HepG2 (cell line): ENCODE results near the gene DNM3. TPM values are rescaled to one million over a fixed set of nuclear protein-coding genes. Genes with fewer than 3 reads are reported as not detected.

ENCODE experiments used
- ATAC-seq: fragments of 200-7000 bp; cut with Tn5 transposase; 3 replicates; pipeline ENCODE4 v1.9.1; 2020; ENCODE audit warnings: mild to moderate bottlenecking, moderate library complexity
- BruUV-seq: library from RNA; stranded (reverse); fragments of 400-500 nt; replicated peaks from 2 replicates; lab custom pipeline; 2021; lab: Mats Ljungman, UMichigan
- CTCF ChIA-PET: fragments of 300-600 bp; formaldehyde crosslinking; extraction: SDS; loops from one replicate; lab custom pipeline; 2021; ENCODE audit warnings: low total read pairs, inconsistent platforms, low intra/inter-chr PET ratio; lab: Yijun Ruan, JAX
- POLR2A ChIA-PET: fragments of 350-600 bp; sonication (Branson Sonifier 250); formaldehyde crosslinking; loops from one replicate; lab custom pipeline; 2020; ENCODE audit warnings: antibody characterized with exemption, inconsistent platforms; lab: Yijun Ruan, JAX
- DNase-seq: peaks from one replicate; pipeline ENCODE4 v3.0.0-alpha.2; 2015; ENCODE audit warnings: low spot score
- FAIRE-seq: peaks from 3 replicates; lab custom pipeline; 2011; peaks lifted over from hg19 to GRCh38; lab: Jason Lieb, UNC
- H2AFZ ChIP-seq: one replicate; pipeline ENCODE4 v1.6.1; 2011; ENCODE audit warnings: low read length, inconsistent platforms
- H3K27ac ChIP-seq: fragments of 300-600 bp; 3 replicates; pipeline ENCODE4 v1.8.0; 2011; ENCODE audit warnings: mixed run types, mild to moderate bottlenecking, mixed read lengths, low read length, inconsistent platforms; ENCODE audit not compliant: insufficient read depth; ENCODE audit errors: extremely low read length
- H3K27me3 ChIP-seq, 2 experiments: fragments of 200-600 bp in 1 of 2; 2 replicates in 1 of 2; 3 replicates in 1 of 2; pipeline versions ENCODE4 v1.6.0 to v1.8.0; 2011; ENCODE audit warnings: low read length in 2 of 2, mild to moderate bottlenecking in 2 of 2, moderate library complexity in 2 of 2, inconsistent platforms in 1 of 2; ENCODE audit not compliant: insufficient read depth in 2 of 2, control insufficient read depth in 1 of 2
- H3K36me3 ChIP-seq, 2 experiments: fragments of 200-600 bp in 1 of 2; replicated peaks in 1 of 2; 2 replicates in 1 of 2; 3 replicates in 1 of 2; pipeline versions ENCODE4 v1.5.1 to v1.8.0; 2011; ENCODE audit warnings: low read length in 2 of 2, inconsistent platforms in 1 of 2; ENCODE audit not compliant: insufficient read depth in 2 of 2, control insufficient read depth in 1 of 2
- H3K4me1 ChIP-seq: 2 replicates; pipeline ENCODE4 v1.5.1; 2012; ENCODE audit warnings: low read length, inconsistent platforms; ENCODE audit not compliant: insufficient read depth
- H3K4me2 ChIP-seq: 2 replicates; pipeline ENCODE4 v1.6.0; 2011; ENCODE audit warnings: low read depth, low read length, inconsistent platforms
- H3K4me3 ChIP-seq, 3 experiments: fragments of 200-600 bp in 1 of 3; sonication (generic), shearing (Covaris generic) in 1 of 3; replicated peaks in 1 of 3; 2 replicates each; pipeline ENCODE4 v1.5.1; 2011 to 2016; ENCODE audit warnings: low read length in 3 of 3, inconsistent platforms in 2 of 3, low read depth in 2 of 3, mild to moderate bottlenecking in 2 of 3, control low read depth in 1 of 3, mixed read lengths in 1 of 3; ENCODE audit not compliant: insufficient read depth in 1 of 3
- H3K79me2 ChIP-seq: one replicate; pipeline ENCODE4 v1.6.1; 2011; ENCODE audit warnings: low read length, inconsistent platforms; ENCODE audit not compliant: insufficient read depth
- H3K9ac ChIP-seq: 2 replicates; pipeline ENCODE4 v1.6.0; 2011; ENCODE audit warnings: mild to moderate bottlenecking, low read depth, low read length, inconsistent platforms; ENCODE audit not compliant: insufficient read depth
- H3K9me3 ChIP-seq: 2 replicates; pipeline ENCODE4 v1.5.1; 2012; ENCODE audit warnings: mild to moderate bottlenecking, low read length
- H4K20me1 ChIP-seq: 2 replicates; pipeline ENCODE4 v1.6.0; 2011; ENCODE audit warnings: inconsistent platforms, mild to moderate bottlenecking, low read length, moderate library complexity; ENCODE audit not compliant: insufficient read depth
- ATM ChIP-seq: fragments of 450-650 bp; IDR thresholded peaks from 2 replicates; pipeline ENCODE4 v1.7.1; 2017; ENCODE audit warnings: mild to moderate bottlenecking, borderline replicate concordance
- MEIS2 ChIP-seq: sonication (generic); formaldehyde crosslinking; IDR thresholded peaks from 2 replicates; pipeline ENCODE4 v1.9.0; 2021; ENCODE audit warnings: mild to moderate bottlenecking, missing genetic modification reagents
- POLR2AphosphoS2 ChIP-seq: IDR thresholded peaks from 2 replicates; pipeline ENCODE4 v1.6.1; 2011; ENCODE audit warnings: low read depth, low read length, improper control_type of control experiment
- ZFY ChIP-seq: sonication (generic); formaldehyde crosslinking; IDR thresholded peaks from 2 replicates; pipeline ENCODE4 v1.4.0; 2020; ENCODE audit warnings: missing genetic modification reagents
- ZNF572 ChIP-seq: sonication (generic); formaldehyde crosslinking; IDR thresholded peaks from 2 replicates; pipeline ENCODE4 v1.5.1; 2020; ENCODE audit warnings: mild to moderate bottlenecking, missing genetic modification reagents
- WGBS: methylation state at CpG from one replicate; pipeline ENCODE4 v1.1.6; 2017; ENCODE audit warnings: low lambda C conversion rate; 5-methylcytosine and 5-hydroxymethylcytosine counted together
- in situ Hi-C: cut with HindIII; loops from 2 replicates; pipeline ENCODE4 v1.10.0; 2017; ENCODE audit warnings: low pct_unique_long_range_greater_than_20kb; ENCODE audit not compliant: extremely low pct_ligation_motif_present
- intact Hi-C: fragments of 100-400 bp; cut with micrococcal nuclease; formaldehyde crosslinking; loops from one replicate; pipeline ENCODE4 v1.10.0; 2022; ENCODE audit not compliant: unreplicated experiment
- polyA plus RNA-seq, 8 experiments: library from polyadenylated mRNA; depleted of rRNA in 3 of 8; stranded (reverse) in 7 of 8; unstranded in 1 of 8; fragments of >200 nt; fragmentation: Illumina TruSeq in 4 of 8; extraction: Trizol in 4 of 8; gene quantifications; 2 replicates each; pipeline versions ENCODE4 v1.2.1 to v1.2.3, GENCODE V29; 2011 to 2016; ENCODE audit warnings: low read depth in 4 of 8, missing spikeins in 1 of 8, mixed read lengths in 1 of 8; ENCODE audit not compliant: insufficient read depth in 1 of 8
- total RNA-seq, 5 experiments: library from RNA; depleted of rRNA; stranded (reverse); fragments of >200 nt; fragmentation: Illumina TruSeq; extraction: Trizol; gene quantifications; 2 replicates each; pipeline ENCODE4 v1.2.3, GENCODE V29; 2016; ENCODE audit warnings: low read depth in 1 of 5
- TF ChIP-seq, protein P1 (sequence below): IDR thresholded peaks from 2 replicates; pipeline ENCODE4 v1.6.1; 2016; ENCODE audit warnings: control low read depth
- TF ChIP-seq, protein P2 (sequence below): sonication (generic); formaldehyde crosslinking; IDR thresholded peaks from 2 replicates; pipeline ENCODE4 v1.4.0; 2020; ENCODE audit warnings: missing genetic modification reagents
- TF ChIP-seq, protein P3 (sequence below): sonication (generic); formaldehyde crosslinking; IDR thresholded peaks from 2 replicates; pipeline ENCODE4 v1.5.0; 2020; ENCODE audit warnings: mild to moderate bottlenecking, missing genetic modification reagents, borderline replicate concordance

Gene DNM3
- total and polyA plus RNA-seq, 2 of the 13 experiments (the other 11 are each of a cell fraction or from before 2014, with no cell fraction given): 0.05 TPM; not detected in 1

DNA sequence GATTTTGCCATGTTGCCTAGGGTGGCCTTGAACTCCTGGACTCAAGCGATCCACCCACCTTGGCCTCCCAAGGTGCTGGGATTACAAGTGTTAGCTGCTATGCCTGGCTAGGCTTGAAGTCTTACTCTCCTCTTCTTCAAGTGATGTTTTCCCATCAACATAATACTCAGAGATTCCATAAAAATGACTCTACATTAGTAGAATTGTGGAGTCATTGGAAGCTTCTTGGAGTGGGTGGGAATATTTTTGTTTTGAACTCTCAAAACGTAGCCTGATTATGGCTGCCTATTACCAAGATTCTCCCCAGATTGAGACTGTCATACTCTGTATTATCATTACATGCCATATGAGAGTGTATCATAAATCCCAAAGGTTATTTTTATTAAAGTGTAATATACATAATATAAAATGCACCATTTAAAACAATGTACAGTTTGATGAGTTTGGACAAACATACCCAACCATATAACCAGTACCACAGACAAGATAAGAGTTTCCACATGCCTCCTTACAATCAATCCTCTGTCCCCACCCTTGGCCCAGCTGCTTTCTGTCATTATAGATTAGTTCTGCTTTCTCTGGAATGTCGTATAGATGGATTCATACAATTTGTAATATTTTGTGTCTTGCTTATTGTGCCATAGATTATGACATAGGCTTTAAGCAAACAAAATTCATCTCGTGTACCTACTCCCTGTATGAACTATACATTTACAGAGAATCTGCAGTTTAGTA is 8.0 kb upstream of the DNM3 start:
- H3K4me3 ChIP-seq: no peak overlapping the region
- H3K9me3 ChIP-seq: no peaks in the 10 kb centered on the region
- no peaks in the 10 kb centered on the region for H4K20me1 ChIP-seq
- in situ Hi-C loops: no loop called here
- TF ChIP-seq, protein P1, sequence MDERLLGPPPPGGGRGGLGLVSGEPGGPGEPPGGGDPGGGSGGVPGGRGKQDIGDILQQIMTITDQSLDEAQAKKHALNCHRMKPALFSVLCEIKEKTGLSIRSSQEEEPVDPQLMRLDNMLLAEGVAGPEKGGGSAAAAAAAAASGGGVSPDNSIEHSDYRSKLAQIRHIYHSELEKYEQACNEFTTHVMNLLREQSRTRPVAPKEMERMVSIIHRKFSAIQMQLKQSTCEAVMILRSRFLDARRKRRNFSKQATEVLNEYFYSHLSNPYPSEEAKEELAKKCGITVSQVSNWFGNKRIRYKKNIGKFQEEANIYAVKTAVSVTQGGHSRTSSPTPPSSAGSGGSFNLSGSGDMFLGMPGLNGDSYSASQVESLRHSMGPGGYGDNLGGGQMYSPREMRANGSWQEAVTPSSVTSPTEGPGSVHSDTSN (CRISPR knock-in tag): no peak
- no peak for TF ChIP-seq ZNF572
- no peak for TF ChIP-seq ZFY (CRISPR knock-in tag)
- TF ChIP-seq, protein P2, sequence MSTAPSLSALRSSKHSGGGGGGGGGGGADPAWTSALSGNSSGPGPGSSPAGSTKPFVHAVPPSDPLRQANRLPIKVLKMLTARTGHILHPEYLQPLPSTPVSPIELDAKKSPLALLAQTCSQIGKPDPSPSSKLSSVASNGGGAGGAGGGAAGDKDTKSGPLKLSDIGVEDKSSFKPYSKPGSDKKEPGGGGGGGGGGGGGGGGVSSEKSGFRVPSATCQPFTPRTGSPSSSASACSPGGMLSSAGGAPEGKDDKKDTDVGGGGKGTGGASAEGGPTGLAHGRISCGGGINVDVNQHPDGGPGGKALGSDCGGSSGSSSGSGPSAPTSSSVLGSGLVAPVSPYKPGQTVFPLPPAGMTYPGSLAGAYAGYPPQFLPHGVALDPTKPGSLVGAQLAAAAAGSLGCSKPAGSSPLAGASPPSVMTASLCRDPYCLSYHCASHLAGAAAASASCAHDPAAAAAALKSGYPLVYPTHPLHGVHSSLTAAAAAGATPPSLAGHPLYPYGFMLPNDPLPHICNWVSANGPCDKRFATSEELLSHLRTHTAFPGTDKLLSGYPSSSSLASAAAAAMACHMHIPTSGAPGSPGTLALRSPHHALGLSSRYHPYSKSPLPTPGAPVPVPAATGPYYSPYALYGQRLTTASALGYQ (CRISPR knock-in tag): no peak
- no peak for TF ChIP-seq ATM
- TF ChIP-seq MEIS2 (CRISPR knock-in tag): no peak
- TF ChIP-seq POLR2AphosphoS2: no peak
- TF ChIP-seq, protein P3, sequence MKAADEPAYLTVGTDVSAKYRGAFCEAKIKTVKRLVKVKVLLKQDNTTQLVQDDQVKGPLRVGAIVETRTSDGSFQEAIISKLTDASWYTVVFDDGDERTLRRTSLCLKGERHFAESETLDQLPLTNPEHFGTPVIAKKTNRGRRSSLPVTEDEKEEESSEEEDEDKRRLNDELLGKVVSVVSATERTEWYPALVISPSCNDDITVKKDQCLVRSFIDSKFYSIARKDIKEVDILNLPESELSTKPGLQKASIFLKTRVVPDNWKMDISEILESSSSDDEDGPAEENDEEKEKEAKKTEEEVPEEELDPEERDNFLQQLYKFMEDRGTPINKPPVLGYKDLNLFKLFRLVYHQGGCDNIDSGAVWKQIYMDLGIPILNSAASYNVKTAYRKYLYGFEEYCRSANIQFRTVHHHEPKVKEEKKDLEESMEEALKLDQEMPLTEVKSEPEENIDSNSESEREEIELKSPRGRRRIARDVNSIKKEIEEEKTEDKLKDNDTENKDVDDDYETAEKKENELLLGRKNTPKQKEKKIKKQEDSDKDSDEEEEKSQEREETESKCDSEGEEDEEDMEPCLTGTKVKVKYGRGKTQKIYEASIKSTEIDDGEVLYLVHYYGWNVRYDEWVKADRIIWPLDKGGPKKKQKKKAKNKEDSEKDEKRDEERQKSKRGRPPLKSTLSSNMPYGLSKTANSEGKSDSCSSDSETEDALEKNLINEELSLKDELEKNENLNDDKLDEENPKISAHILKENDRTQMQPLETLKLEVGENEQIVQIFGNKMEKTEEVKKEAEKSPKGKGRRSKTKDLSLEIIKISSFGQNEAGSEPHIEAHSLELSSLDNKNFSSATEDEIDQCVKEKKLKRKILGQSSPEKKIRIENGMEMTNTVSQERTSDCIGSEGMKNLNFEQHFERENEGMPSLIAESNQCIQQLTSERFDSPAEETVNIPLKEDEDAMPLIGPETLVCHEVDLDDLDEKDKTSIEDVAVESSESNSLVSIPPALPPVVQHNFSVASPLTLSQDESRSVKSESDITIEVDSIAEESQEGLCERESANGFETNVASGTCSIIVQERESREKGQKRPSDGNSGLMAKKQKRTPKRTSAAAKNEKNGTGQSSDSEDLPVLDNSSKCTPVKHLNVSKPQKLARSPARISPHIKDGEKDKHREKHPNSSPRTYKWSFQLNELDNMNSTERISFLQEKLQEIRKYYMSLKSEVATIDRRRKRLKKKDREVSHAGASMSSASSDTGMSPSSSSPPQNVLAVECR: no peak
- WGBS: 11% methylated on average over 4 of the region's 4 CpGs
- FAIRE-seq (no peak), ATAC-seq (no peak), DNase-seq (no peak)
- ChIA-PET POLR2A (no interaction called here), CTCF (no interaction called here)
- H3K27me3 ChIP-seq: 0 out of 5 replicates have a peak, but pooled peaks cover 0 to 4% of the 10 kb centered on the region in 2 experiments
- H3K79me2 ChIP-seq: no peaks in the 10 kb centered on the region
- H2AFZ ChIP-seq: no peak overlapping the region
- H3K36me3 ChIP-seq: no peaks in the 10 kb centered on the region
- intact Hi-C loops: no loop called here
- H3K4me1 ChIP-seq: no peaks in the 10 kb centered on the region
- no peak overlapping the region for H3K27ac ChIP-seq
- H3K4me2 ChIP-seq: no peak overlapping the region
- no peak overlapping the region for H3K9ac ChIP-seq
- no TSS peak for BruUV-seq
